ENCODE measurements around the gene CNFN. TPM values are rescaled to one million over a fixed set of nuclear protein-coding genes. Genes with fewer than 3 reads are reported as not detected.
A peak's percentile ranks its signal among the peaks of the same experiment; 100 is the strongest.

CNFN gene
- polyA plus RNA-seq, 2 of the 4 experiments (the other 2 are of a cell fraction), result 5.1 to 33.2 TPM

DNA sequence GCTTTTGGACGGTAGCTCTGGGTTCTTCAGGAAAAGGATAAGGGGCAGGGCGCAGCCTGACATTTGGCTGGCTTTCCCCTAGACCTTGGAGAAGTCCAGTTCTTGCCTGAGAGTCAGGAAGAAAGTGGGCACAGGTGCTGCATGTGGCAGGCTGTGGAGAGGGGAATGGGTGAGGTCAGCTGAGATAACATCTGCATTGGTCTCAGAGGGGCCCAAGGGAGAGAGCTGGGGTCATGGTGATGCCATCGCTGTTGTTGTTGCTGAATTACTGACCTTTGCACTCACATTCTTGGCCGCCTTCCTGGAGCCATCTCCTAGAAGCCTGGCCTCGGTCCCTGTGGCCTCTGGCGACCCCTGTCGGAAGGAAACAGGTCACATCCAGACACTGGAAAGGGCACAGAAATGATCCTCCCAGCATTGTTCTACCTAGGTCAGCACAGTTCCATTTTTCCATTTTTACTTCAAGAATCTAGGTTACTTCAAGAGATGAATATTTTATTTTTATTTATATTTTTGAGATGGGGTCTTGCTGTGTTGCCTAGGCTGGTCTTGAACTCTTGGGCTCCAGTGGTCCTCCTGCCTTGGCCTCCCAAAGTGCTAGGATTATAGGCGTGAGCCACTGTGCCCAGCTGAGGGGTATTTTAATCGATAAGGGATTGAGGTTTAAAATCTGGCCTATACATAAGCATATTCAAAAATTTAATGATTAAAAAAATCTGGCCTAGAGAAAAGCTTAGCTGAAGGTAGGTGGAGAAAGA, 43.6 kb upstream of the CNFN start:
- no peak overlapping the region for H3K4me3 ChIP-seq
- no peak for TF ChIP-seq PBX3 (IDR thresholded peaks at IDR 0.05)
- TF ChIP-seq HOXB5 (CRISPR knock-in tag; IDR thresholded peaks at IDR 0.05), result no peak
- no peak for TF ChIP-seq TP53 (CRISPR knock-in tag; IDR thresholded peaks at IDR 0.05)
- TF ChIP-seq NFE2L2 (conservative IDR thresholded peaks at IDR 0.05; ENCODE audit: low read length), result no peak
- no peak for TF ChIP-seq ZC3H11A (IDR thresholded peaks at IDR 0.05)
- TF ChIP-seq POLR2AphosphoS2 (conservative IDR thresholded peaks at IDR 0.05; ENCODE audit: low read length), result no peak
- peak; percentile 32; the same call in 1 of the 2 replicates for TF ChIP-seq MAX (IDR thresholded peaks at IDR 0.05)
- TF ChIP-seq EP300 (IDR thresholded peaks at IDR 0.05), result no peak
- peak; percentile 26 for TF ChIP-seq MAFK (IDR thresholded peaks at IDR 0.05; ENCODE audit: partially characterized antibody)
- no peak for TF ChIP-seq CEBPB (IDR thresholded peaks at IDR 0.05)
- peak; percentile 80 for TF ChIP-seq GATA3 (IDR thresholded peaks at IDR 0.05; ENCODE audit: borderline replicate concordance)
- no peak for TF ChIP-seq KDM1A (IDR thresholded peaks at IDR 0.05; ENCODE audit: low read depth)
- TF ChIP-seq EHF (CRISPR knock-in tag; IDR thresholded peaks at IDR 0.05), result no peak
- no peak for TF ChIP-seq ZSCAN20 (CRISPR knock-in tag; IDR thresholded peaks at IDR 0.05)
- TF ChIP-seq ATOH8 (CRISPR knock-in tag; IDR thresholded peaks at IDR 0.05; ENCODE audit: low read depth), result no peak
- no peak for TF ChIP-seq MYC (IDR thresholded peaks at IDR 0.05; ENCODE audit: borderline replicate concordance, low read length)
- no peak for TF ChIP-seq CHD4 (IDR thresholded peaks at IDR 0.05; ENCODE audit: borderline replicate concordance)
- no peak for TF ChIP-seq NR3C1 (IDR thresholded peaks at IDR 0.05)
- no peak for TF ChIP-seq RNF2 (IDR thresholded peaks at IDR 0.05; ENCODE audit: borderline replicate concordance, low read depth)
- no peak; the same call in 1 of the 2 replicates for TF ChIP-seq RFX5 (IDR thresholded peaks at IDR 0.05)
- peak; percentile 45; the same call in 1 of the 2 replicates for TF ChIP-seq ESRRA (IDR thresholded peaks at IDR 0.05; ENCODE audit: borderline replicate concordance, low read length)
- no peak for TF ChIP-seq FOSB (CRISPR knock-in tag; IDR thresholded peaks at IDR 0.05)
- TF ChIP-seq POLR2A (IDR thresholded peaks at IDR 0.05; ENCODE audit: low read length), result no peak
- peak in 1 of 2 experiments; percentile 47; a peak in 1 of 5 replicates for TF ChIP-seq JUN (IDR thresholded peaks at IDR 0.05)
- TF ChIP-seq KDM5A (IDR thresholded peaks at IDR 0.05), result no peak
- TF ChIP-seq JUNB (IDR thresholded peaks at IDR 0.05), result no peak
- peak; percentile 74 for TF ChIP-seq SMC3 (IDR thresholded peaks at IDR 0.05)
- no peak for TF ChIP-seq RCOR1 (IDR thresholded peaks at IDR 0.05; ENCODE audit: low read depth, low read length)
- TF ChIP-seq RARB (CRISPR knock-in tag; IDR thresholded peaks at IDR 0.05), result no peak
- TF ChIP-seq, protein P1, sequence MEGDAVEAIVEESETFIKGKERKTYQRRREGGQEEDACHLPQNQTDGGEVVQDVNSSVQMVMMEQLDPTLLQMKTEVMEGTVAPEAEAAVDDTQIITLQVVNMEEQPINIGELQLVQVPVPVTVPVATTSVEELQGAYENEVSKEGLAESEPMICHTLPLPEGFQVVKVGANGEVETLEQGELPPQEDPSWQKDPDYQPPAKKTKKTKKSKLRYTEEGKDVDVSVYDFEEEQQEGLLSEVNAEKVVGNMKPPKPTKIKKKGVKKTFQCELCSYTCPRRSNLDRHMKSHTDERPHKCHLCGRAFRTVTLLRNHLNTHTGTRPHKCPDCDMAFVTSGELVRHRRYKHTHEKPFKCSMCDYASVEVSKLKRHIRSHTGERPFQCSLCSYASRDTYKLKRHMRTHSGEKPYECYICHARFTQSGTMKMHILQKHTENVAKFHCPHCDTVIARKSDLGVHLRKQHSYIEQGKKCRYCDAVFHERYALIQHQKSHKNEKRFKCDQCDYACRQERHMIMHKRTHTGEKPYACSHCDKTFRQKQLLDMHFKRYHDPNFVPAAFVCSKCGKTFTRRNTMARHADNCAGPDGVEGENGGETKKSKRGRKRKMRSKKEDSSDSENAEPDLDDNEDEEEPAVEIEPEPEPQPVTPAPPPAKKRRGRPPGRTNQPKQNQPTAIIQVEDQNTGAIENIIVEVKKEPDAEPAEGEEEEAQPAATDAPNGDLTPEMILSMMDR (IDR thresholded peaks at IDR 0.05), result peak; percentile 99
- no peak for TF ChIP-seq BHLHE40 (IDR thresholded peaks at IDR 0.05; ENCODE audit: low read depth, low read length)
- TF ChIP-seq, protein P2, sequence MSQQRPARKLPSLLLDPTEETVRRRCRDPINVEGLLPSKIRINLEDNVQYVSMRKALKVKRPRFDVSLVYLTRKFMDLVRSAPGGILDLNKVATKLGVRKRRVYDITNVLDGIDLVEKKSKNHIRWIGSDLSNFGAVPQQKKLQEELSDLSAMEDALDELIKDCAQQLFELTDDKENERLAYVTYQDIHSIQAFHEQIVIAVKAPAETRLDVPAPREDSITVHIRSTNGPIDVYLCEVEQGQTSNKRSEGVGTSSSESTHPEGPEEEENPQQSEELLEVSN (IDR thresholded peaks at IDR 0.05; ENCODE audit: borderline replicate concordance, low read depth), result no peak
- 0 out of 2 replicates have a peak, but pooled peaks have one; percentile 38 for TF ChIP-seq EHMT2 (IDR thresholded peaks at IDR 0.05; ENCODE audit: low read depth)
- TF ChIP-seq RAD21 (conservative IDR thresholded peaks at IDR 0.05 in 1 of 2, IDR thresholded peaks at IDR 0.05 in 1 of 2), result peak; percentile 92 to 98
- no peak for TF ChIP-seq NPAS2 (CRISPR knock-in tag; IDR thresholded peaks at IDR 0.05; ENCODE audit: borderline replicate concordance)
- ChIA-PET POLR2A (interaction anchor here (0.8 to 0.9 kb wide), 2 partner anchors 10 to 257 kb away, joined by 3 read pairs; no protein-coding TSS in a partner anchor), CTCF (interaction anchor here (0.6 to 7.0 kb wide), 53 partner anchors 7 to 384 kb away, joined by 3 to 126 read pairs (median 4); partner anchors contain the start of genes CEACAM1, CNFN and POU2F2)
- peak overlapping the region; percentile 56 for H3K4me2 ChIP-seq
- peak; percentile 91 to 96 for ATAC-seq
- no peaks in the 10 kb centered on the region for H3K9me3 ChIP-seq
- peak overlapping the region; percentile 58 to 75 for H3K27ac ChIP-seq
- DNase-seq (ENCODE audit: low read depth in 1 of 2, low spot score in 1 of 2), result peak; percentile 90 to 91
- FAIRE-seq, result peak; percentile 93
- peaks cover 21% of the 10 kb centered on the region for H3K4me1 ChIP-seq
- WGBS (ENCODE audit: missing lambda C conversion rate), result 28% methylated on average over 9 of the region's 9 CpGs
